NCI-H748 (cell line): Measurements from ENCODE around the gene OR6M1.

Experiments used
- DNase-seq: peaks from one replicate; lab custom pipeline; 2025; ENCODE audit not compliant: unreplicated experiment; lab: John Stamatoyannopoulos, UW

The OR6M1 gene

DNA sequence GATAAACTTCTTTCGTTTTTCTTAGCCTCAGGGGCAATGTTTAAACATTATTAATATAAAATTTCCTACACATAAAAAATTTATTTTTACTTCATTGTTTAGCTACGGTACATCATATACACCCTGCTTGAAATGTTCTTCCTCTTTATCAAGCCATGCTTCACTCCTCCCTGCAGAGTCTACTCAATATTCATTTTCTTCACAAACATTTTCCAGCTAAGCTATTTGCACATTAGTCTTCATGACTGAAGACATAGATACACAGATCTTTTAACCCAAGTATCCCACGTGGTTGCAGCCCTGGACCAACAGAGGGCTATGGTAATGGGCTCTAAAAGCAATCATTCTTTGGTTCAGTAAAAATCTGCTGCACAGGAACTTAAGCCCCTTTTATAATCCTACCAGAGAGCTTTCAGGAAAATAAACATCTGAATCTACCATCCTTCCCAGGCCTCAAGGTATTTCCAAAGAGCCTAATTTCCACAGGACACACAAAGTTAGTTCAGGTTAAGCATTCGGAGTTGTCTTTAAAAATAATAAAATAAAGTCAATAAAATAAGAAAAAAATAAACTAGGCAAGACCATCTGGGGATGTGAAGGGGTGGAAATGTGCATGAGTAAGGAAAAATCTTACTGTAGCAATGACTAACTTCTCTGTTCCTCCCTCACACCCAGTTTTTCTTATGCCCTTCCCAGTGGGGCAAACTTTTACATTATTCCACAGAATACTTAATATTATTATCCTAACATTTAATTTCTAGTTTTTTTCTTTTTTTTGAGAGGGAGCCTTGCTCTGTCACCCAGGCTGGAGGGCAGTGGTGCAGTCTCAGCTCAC, 30.2 kb downstream of the OR6M1 start:
- no peak for DNase-seq

DNA sequence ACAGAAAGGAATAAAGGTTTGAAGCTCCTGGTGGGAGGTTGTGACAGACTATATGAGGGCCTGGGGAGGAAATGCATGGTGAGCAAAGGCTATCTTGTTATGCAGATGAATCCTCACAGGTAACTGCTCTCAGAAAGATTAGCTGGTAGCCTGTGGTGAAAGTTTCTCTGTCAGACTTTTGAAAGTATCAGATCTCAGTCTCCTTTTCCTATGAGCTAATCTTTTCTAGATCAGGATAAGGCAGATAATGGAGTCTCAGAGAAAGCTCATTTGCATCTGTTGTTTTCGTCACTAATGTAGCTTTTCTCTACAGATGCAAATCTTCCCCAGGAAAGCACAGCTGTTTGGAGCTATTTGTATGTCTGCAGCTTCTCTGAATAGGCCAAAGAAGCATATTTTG, 30.9 kb downstream of the OR6M1 start:
- DNase-seq: no peak

DNA sequence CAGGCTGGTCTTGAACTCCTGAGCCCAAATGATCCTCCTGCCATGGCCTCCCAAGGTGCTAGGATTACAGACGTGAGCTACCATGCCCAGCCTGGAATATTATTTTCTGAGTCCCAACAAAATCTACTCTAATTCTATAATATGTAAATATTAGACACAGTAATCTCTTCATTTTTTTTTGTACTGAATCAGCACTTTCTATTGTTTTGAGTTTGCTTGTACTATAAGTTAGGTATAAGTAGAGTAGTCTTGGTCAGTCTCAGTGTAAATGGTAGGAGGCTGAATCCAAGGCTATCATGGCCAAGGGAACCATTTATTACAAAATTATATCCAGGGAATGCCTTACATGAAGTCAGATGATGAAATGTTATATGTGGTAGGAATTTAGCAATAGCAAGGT, 32.2 kb downstream of the OR6M1 start:
- no peak for DNase-seq

DNA sequence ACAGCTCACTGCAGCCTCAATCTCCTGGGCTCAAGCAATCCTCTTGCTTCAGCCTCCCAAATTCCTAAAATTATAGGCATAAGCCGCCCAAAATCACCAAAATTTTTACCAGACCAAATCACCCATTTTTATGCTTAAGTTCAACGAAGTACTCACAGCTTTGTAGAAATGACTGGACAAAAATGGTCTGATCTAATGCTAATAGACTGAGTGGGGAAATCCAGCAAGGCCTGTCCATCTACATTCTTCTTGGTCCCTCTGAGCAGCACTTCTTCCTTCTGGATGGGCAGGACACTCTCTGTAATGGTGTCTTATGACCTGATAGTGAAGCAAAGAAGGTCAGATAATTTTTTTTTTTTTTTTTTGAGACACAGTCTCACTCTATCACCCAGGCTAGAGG, 33.1 kb downstream of the OR6M1 start:
- no peak for DNase-seq

DNA sequence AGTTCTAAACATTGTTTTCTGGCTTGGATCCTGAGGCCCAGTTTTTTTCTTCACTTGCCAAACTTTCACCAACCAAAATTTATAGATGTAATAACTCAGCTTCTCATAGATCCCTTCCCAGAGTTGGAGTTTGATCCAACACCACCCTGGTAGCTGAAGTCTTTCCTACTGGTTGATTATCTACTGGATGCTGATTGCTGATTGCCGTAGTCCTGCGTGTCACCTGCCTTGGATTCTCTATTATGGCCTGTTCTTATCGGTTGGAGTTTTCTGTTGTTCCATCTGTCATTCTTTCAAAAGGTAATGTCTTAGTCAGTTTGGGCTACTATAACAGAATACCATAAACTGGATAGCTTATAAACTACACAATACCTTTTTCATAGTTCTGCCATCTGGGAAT, 34.5 kb downstream of the OR6M1 start:
- DNase-seq: no peak

DNA sequence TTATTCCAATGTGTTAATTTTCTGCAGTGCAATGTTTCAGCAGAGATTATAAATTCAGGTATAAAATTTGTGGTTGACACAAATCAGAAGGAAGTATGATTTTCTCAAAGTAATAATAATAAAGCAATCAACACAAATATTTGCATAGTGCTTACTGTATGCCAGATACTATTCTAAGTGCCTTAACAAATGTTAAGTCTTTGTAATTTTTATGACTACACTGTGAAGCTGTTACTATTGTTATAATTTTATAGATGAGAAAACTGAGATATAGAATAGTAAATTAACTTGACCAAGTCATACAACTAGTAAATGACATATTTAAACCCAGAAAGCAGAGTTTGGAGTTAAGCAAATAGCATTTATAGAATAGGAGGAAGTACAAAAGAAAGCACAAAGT, 35.4 kb downstream of the OR6M1 start:
- DNase-seq: no peak

DNA sequence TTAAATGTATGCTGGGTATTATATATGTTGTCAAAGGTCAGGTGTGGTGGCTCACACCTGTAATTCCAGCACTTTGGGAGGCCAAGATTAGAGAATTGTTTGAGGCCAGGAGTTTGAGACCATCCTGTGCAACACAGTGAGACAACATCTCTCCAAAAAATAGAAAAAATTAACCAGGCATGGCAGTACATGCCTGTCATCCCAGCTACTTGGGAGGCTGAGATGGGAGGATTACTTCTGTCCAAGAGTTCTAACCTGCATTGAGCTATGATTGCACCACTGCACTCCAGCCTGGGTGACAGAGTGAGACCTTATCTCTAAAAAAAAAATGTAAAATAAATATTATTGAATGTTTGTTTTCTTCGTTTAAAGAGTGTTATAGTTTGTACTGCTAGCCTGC, 40.5 kb downstream of the OR6M1 start:
- DNase-seq: no peak

DNA sequence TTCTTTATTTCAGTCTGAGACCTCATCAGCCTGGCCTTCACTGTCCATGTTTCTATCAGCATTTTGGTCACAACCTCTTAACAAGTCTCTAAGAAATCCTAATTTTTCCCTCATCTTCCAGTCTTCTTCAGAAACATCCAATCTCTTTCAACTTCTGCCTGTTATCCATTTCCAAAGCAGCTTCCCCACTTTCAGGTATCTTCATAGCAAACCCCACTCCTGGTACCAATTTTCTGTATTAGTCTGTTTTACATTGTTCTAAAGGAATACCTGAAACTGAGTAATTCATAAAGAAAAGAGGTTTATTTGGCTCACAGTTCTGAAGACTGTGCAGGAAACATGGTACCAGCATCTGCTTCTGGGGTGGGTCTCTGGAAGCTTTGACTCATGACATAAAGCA, 43.7 kb downstream of the OR6M1 start:
- DNase-seq: no peak

DNA sequence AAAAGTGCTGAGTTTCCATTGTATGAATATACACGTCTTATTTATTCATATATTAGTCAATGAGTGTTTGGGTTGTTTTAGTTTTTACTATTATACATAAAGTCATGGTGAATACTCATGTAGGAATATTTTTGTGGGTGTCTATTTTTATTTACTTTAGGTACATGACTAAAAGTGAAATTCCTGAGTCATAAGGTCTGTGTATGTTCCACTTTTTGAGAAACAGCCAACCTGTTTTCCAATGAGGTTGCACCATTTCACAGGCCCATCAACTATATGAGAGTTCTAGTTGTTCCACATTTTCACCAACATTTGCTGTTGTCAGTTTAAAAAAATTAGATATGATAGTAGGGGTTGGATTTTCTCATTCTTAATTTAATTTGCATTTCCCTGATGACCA, 45.3 kb downstream of the OR6M1 start:
- no peak for DNase-seq

DNA sequence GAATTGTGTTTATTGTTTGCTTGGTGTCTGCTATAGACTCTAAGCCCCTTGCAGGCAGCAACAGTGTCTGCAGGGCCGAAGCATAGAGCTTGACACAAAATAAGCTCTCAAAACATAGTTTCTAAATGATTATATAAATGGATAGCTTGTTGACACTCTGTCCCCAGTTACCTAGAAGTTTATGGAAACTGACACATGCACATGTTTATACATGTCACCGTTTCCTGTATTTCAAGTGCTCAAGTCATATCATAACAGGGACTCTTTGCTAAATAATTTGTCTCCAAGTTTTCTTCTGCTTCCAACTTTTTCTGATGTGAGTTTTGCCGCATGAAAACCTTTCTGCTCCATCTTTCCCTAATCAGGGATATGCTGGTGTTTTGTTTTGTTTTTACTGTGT, 48.2 kb downstream of the OR6M1 start:
- no peak for DNase-seq

DNA sequence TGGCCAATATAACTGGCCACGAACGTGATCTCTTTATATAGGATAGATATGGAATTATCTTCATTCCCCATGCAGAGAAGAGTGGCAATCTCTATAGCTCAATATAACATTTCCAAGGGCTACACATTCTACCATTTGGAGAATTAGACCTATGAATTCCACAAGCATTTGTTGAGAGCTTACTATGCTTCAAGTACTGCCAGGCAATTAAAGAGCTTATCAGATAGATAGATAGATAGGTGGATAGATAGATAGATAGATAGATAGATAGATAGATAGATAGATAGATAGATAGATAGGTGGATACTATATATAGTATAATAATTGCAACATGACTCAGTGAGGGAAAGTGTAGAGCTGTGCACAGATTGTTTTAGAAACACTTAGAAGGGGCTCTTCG, 50.3 kb downstream of the OR6M1 start:
- no peak for DNase-seq
